HCT116 (cell line): Measurements from ENCODE around the gene FKBP3. TPM values are rescaled to one million over a fixed set of nuclear protein-coding genes. Genes with fewer than 3 reads are reported as not detected.

Source experiments
- ATAC-seq: fragments of 200-7000 bp; cut with Tn5 transposase; 2 replicates; pipeline ENCODE4 v1.9.1; 2020; ENCODE audit warnings: mild to moderate bottlenecking, moderate library complexity
- BruUV-seq: library from RNA; stranded (reverse); fragments of 400-500 nt; replicated peaks from 2 replicates; lab custom pipeline; 2021; lab: Mats Ljungman, UMichigan
- CTCF ChIA-PET: fragments of 300-600 bp; sonication (Branson Sonifier 250); formaldehyde crosslinking; loops from one replicate; lab custom pipeline; 2021; ENCODE audit warnings: antibody characterized with exemption; lab: Charles Lee
- POLR2A ChIA-PET: fragments of 300-600, 350-600 bp; sonication (Branson Sonifier 250); formaldehyde crosslinking; loops from one replicate; lab custom pipeline; 2021; ENCODE audit warnings: antibody characterized with exemption; lab: Charles Lee
- RAD21 ChIA-PET, 2 experiments: fragments of 300-600 bp; sonication (Branson Sonifier 250); formaldehyde crosslinking; loops; one replicate each; lab custom pipeline; 2023; ENCODE audit warnings: low total read pairs in 2 of 2; ENCODE audit not compliant: uncharacterized antibody in 2 of 2, unreplicated experiment in 2 of 2, low non-redundant PET in 1 of 2; lab: Charles Lee
- DNase-seq: peaks from one replicate; pipeline ENCODE4 v3.0.0-alpha.2; 2010; ENCODE audit warnings: low read depth, low spot score
- H2AFZ ChIP-seq: fragments of 200-600 bp; shearing (Covaris generic), sonication (generic); 2 replicates; pipeline ENCODE4 v1.6.1; 2017; ENCODE audit warnings: low read depth, mixed run types, mixed read lengths, antibody characterized with exemption, low read length; ENCODE audit not compliant: poor library complexity, severe bottlenecking
- H3K27ac ChIP-seq: 2 replicates; pipeline ENCODE4 v1.5.1; 2012; ENCODE audit warnings: low read depth, low read length
- H3K27me3 ChIP-seq: fragments of 200-600 bp; sonication (generic); 2 replicates; pipeline ENCODE4 v1.6.1; 2016; ENCODE audit warnings: mixed run types, low read length, mixed read lengths; ENCODE audit not compliant: insufficient read depth
- H3K36me3 ChIP-seq, 2 experiments: fragments of 200-500 bp in 1 of 2; fragments of 200-600 bp in 1 of 2; sonication (Bioruptor generic) in 1 of 2; sonication (generic) in 1 of 2; 2 replicates each; pipeline versions ENCODE4 v1.5.1 to v1.6.1; 2014 to 2016; ENCODE audit warnings: low read length in 2 of 2, inconsistent platforms in 1 of 2, mixed read lengths in 1 of 2, mixed run types in 1 of 2; ENCODE audit not compliant: insufficient read depth in 2 of 2, control insufficient read depth in 1 of 2
- H3K4me1 ChIP-seq, 2 experiments: fragments of 200-600 bp in 1 of 2; sonication (generic) in 1 of 2; 2 replicates each; pipeline versions ENCODE4 v1.5.1 to v1.6.1; 2012 to 2017; ENCODE audit warnings: low read length in 2 of 2, inconsistent platforms in 1 of 2, mild to moderate bottlenecking in 1 of 2, mixed read lengths in 1 of 2, mixed run types in 1 of 2, moderate library complexity in 1 of 2; ENCODE audit not compliant: insufficient read depth in 2 of 2, control insufficient read depth in 1 of 2
- H3K4me2 ChIP-seq: fragments of 200-600 bp; sonication (generic); 2 replicates; pipeline ENCODE4 v1.6.1; 2017; ENCODE audit warnings: mixed run types, low read length, mixed read lengths
- H3K4me3 ChIP-seq, 2 experiments: fragments of 200-600 bp in 1 of 2; sonication (generic) in 1 of 2; replicated peaks in 1 of 2; 2 replicates each; pipeline ENCODE4 v1.5.1; 2011 to 2016; ENCODE audit warnings: low read length in 2 of 2, control low read depth in 1 of 2, low read depth in 1 of 2, mild to moderate bottlenecking in 1 of 2, mixed read lengths in 1 of 2, mixed run types in 1 of 2
- H3K79me2 ChIP-seq: fragments of 200-600 bp; sonication (generic); 2 replicates; pipeline ENCODE4 v1.6.1; 2017; ENCODE audit warnings: mild to moderate bottlenecking, mixed run types, low read length, moderate library complexity, mixed read lengths; ENCODE audit not compliant: insufficient read depth
- H3K9ac ChIP-seq: fragments of 200-600 bp; sonication (generic); 2 replicates; pipeline ENCODE4 v1.6.1; 2016; ENCODE audit warnings: low read length, mixed read lengths
- H3K9me2 ChIP-seq: fragments of 200-600 bp; sonication (generic), shearing (Covaris generic); 2 replicates; pipeline ENCODE4 v1.6.1; 2017; ENCODE audit warnings: mixed run types, mild to moderate bottlenecking, moderate library complexity; ENCODE audit not compliant: insufficient read depth
- H3K9me3 ChIP-seq, 2 experiments: fragments of 200-500 bp in 1 of 2; fragments of 200-600 bp in 1 of 2; sonication (Bioruptor generic) in 1 of 2; sonication (generic) in 1 of 2; 2 replicates each; pipeline ENCODE4 v1.6.1; 2014 to 2017; ENCODE audit warnings: low read length in 2 of 2, mixed read lengths in 2 of 2, inconsistent platforms in 1 of 2, low read depth in 1 of 2, mild to moderate bottlenecking in 1 of 2, mixed run types in 1 of 2, moderate library complexity in 1 of 2; ENCODE audit not compliant: control insufficient read depth in 1 of 2, insufficient read depth in 1 of 2
- H4K20me1 ChIP-seq: fragments of 200-600 bp; sonication (generic), shearing (Covaris generic); 2 replicates; pipeline ENCODE4 v1.6.1; 2017; ENCODE audit warnings: mixed run types, mild to moderate bottlenecking, moderate library complexity; ENCODE audit not compliant: insufficient read depth
- ELF1 ChIP-seq: IDR thresholded peaks from 2 replicates; pipeline ENCODE4 v1.6.1; 2012; ENCODE audit warnings: low read depth, borderline replicate concordance
- FOSL1 ChIP-seq: IDR thresholded peaks from 2 replicates; pipeline ENCODE4 v1.6.1; 2012; ENCODE audit warnings: low read depth
- POLR2A ChIP-seq: IDR thresholded peaks from 2 replicates; pipeline ENCODE4 v1.7.0; 2011; ENCODE audit warnings: borderline replicate concordance; ENCODE audit not compliant: insufficient read depth, insufficient read length; ENCODE audit errors: extremely low read depth
- ZFX ChIP-seq: fragments of 450-650 bp; IDR thresholded peaks from 2 replicates; pipeline ENCODE4 v1.6.1; 2017
- ZNF274 ChIP-seq: fragments of 200-500 bp; sonication (Bioruptor generic); IDR thresholded peaks from 2 replicates; pipeline ENCODE4 v1.6.1; 2014; ENCODE audit warnings: mild to moderate bottlenecking, low read depth, low read length, inconsistent platforms
- intact Hi-C: fragments of 100-400 bp; cut with micrococcal nuclease; formaldehyde crosslinking; loops from 2 replicates; pipeline ENCODE4 v1.10.0; 2022
- total RNA-seq: library from RNA; stranded (reverse); gene quantifications from one replicate; pipeline ENCODE4 v1.2.1, GENCODE V29; 2021; ENCODE audit not compliant: unreplicated experiment

FKBP3 gene
- total RNA-seq, 1 experiment from 2014 or later, result 67.8 TPM

DNA sequence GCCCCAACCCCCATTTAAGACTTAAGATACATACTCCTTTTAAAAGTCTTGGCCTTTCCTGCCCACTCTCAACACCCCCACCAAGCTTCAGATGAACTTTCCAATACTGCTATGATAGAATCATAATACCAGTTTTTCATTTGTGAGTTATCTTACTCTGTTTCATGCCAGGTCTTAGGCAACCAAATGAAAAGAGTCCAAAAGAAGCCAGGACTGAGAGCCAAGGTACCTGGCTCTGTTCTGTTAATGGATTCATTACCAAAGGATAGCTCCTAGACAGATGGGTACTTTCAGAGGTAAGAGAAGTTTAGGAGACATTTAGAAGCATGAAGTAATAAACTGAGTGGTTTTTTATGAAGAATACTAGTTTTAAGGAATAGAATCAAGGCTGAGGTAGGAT is 35.6 kb upstream of the FKBP3 start:
- no peak overlapping the region for H3K4me2 ChIP-seq
- no peaks in the 10 kb centered on the region for H3K9me2 ChIP-seq
- H2AFZ ChIP-seq, result no peak overlapping the region
- no peaks in the 10 kb centered on the region for H4K20me1 ChIP-seq
- no peak overlapping the region for H3K9ac ChIP-seq
- TF ChIP-seq ZNF274, result no peak
- CTCF ChIA-PET, result no interaction called here
- no peaks in the 10 kb centered on the region for H3K27me3 ChIP-seq
- no peaks in the 10 kb centered on the region for H3K9me3 ChIP-seq
- intact Hi-C loops, result no loop called here
- no peak for ATAC-seq
- no peaks in the 10 kb centered on the region for H3K4me1 ChIP-seq
- POLR2A ChIA-PET, result no interaction called here
- H3K36me3 ChIP-seq, result peaks cover 0 to 5% of the 10 kb centered on the region in 2 experiments; a peak in 1 of 4 replicates
- no peaks in the 10 kb centered on the region for H3K79me2 ChIP-seq
- DNase-seq, result no peak
- H3K27ac ChIP-seq, result no peak overlapping the region
- no peak overlapping the region for H3K4me3 ChIP-seq
- BruUV-seq, result no TSS peak
- RAD21 ChIA-PET, result interaction anchor here in 1 of 2 experiments (0.6 kb wide), 1 partner anchor 13 kb away, joined by 3 read pairs; no protein-coding TSS in a partner anchor

DNA sequence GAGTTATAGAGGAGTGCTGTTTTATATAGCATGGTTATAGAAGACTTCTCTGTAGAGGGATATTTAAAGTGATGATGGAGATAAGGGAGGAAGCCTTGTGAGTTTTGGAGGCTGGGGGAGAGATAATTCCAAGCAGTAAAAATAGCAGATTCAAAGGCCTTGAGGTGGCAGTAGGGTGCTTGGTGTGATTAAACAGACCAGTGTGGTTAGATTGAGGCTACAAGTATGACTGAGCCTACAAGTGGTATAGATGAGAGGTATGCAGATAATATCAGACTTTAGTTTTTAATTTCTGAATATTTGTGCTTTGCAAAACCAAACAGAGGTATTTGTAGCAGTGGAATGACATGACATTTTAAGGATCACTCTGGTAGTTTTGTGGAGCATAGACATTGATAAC is 21.8 kb upstream of the FKBP3 start:
- H3K9me3 ChIP-seq, result no peaks in the 10 kb centered on the region
- TF ChIP-seq FOSL1, result no peak
- TF ChIP-seq POLR2A, result no peak
- TF ChIP-seq ZFX, result no peak
- TF ChIP-seq ELF1, result no peak
- DNase-seq, result no peak
- intact Hi-C loops, result no loop called here
- H3K4me3 ChIP-seq, result no peak overlapping the region
- H3K4me2 ChIP-seq, result no peak overlapping the region
- no TSS peak for BruUV-seq
- no peak overlapping the region for H3K27ac ChIP-seq
- no peak overlapping the region for H2AFZ ChIP-seq
- ChIA-PET RAD21 (no interaction called here), CTCF (no interaction called here), POLR2A (no interaction called here)
- no peak for ATAC-seq
- no peaks in the 10 kb centered on the region for H3K9me2 ChIP-seq
- H3K9ac ChIP-seq, result no peak overlapping the region
- H3K79me2 ChIP-seq, result no peaks in the 10 kb centered on the region; the same call in none of the 2 replicates
- H3K27me3 ChIP-seq, result no peaks in the 10 kb centered on the region
- H3K4me1 ChIP-seq, result no peaks in the 10 kb centered on the region
- H3K36me3 ChIP-seq, result no peaks in the 10 kb centered on the region
- no peaks in the 10 kb centered on the region for H4K20me1 ChIP-seq
